ENCODE data around the gene GFM2. TPM values are rescaled to one million over a fixed set of nuclear protein-coding genes. Genes with fewer than 3 reads are reported as not detected.
"Not testable (repeated sequence)": the region's sequence is repeated elsewhere in the genome, so short reads cannot be mapped to it uniquely, and the experiment has no call there.

GFM2 gene
- total RNA-seq, 2 experiments from 2014 or later: 24.2 to 29.2 TPM

- CTCF ChIA-PET: interaction anchor here (0.8 to 2.6 kb wide), 16 partner anchors 9 to 470 kb away, joined by 3 to 13 read pairs (median 3); partner anchors contain the start of gene ANKRD31
- Mint-ChIP-seq H3K9me3 (ENCODE audit: insufficient read depth) (no peaks in the 10 kb centered on the region), H3K36me3 (ENCODE audit: low read depth) (peaks cover 48% of the 10 kb centered on the region), H3K4me3 (peak overlapping the region; percentile 100), H3K27ac (peak overlapping the region; percentile 99), H3K27me3 (ENCODE audit: low read depth) (no peaks in the 10 kb centered on the region), H3K4me1 (ENCODE audit: low read depth) (peaks cover 24% of the 10 kb centered on the region)
- DNase-seq (peak; percentile 42), ATAC-seq (peak; percentile 61)
- POLR2A ChIA-PET: interaction anchor here (0.6 to 1.6 kb wide), 4 partner anchors 11 to 470 kb away, joined by 3 to 5 read pairs (median 4); partner anchors contain the start of gene ANKRD31
These were observed 484 bp downstream of the GFM2 start for GRCh38 chr5:74766418-74766848.

GRCh38 chr5:74765929-74766328 lies 988 bp downstream of the GFM2 start:
- ChIA-PET POLR2A (interaction anchor here (1.2 to 1.6 kb wide), 2 partner anchors 21 to 470 kb away, joined by 3 to 5 read pairs; partner anchors contain the start of gene ANKRD31), CTCF (interaction anchor here (0.8 to 2.6 kb wide), 10 partner anchors 10 to 471 kb away, joined by 3 to 13 read pairs (median 4); partner anchors contain the start of gene ANKRD31)
- H3K27me3 Mint-ChIP-seq (ENCODE audit: low read depth): no peaks in the 10 kb centered on the region
- H3K9me3 Mint-ChIP-seq (ENCODE audit: insufficient read depth): no peaks in the 10 kb centered on the region
- peaks cover 24% of the 10 kb centered on the region for H3K4me1 Mint-ChIP-seq (ENCODE audit: low read depth)
- ATAC-seq (no peak), DNase-seq (no peak)
- peak overlapping the region; percentile 100 for H3K4me3 Mint-ChIP-seq
- peaks cover 43% of the 10 kb centered on the region for H3K36me3 Mint-ChIP-seq (ENCODE audit: low read depth)
- no peak overlapping the region for H3K27ac Mint-ChIP-seq

GRCh38 chr5:74765201-74765600 lies 1.7 kb downstream of the GFM2 start:
- Mint-ChIP-seq H3K27ac (peak overlapping the region; percentile 3), H3K27me3 (ENCODE audit: low read depth) (no peaks in the 10 kb centered on the region), H3K4me1 (ENCODE audit: low read depth) (peaks cover 24% of the 10 kb centered on the region), H3K9me3 (ENCODE audit: insufficient read depth) (no peaks in the 10 kb centered on the region), H3K36me3 (ENCODE audit: low read depth) (peaks cover 41% of the 10 kb centered on the region), H3K4me3 (peak overlapping the region; percentile 100)
- ChIA-PET CTCF (interaction anchor here (1.3 to 2.6 kb wide), 3 partner anchors 15 to 31 kb away, joined by 3 to 13 read pairs (median 9); no protein-coding TSS in a partner anchor), POLR2A (no interaction called here)
- ATAC-seq: no peak
- no peak for DNase-seq

- Mint-ChIP-seq H3K27me3 (ENCODE audit: low read depth) (no peaks in the 10 kb centered on the region), H3K4me3 (no peak overlapping the region), H3K36me3 (ENCODE audit: low read depth) (peaks cover 35% of the 10 kb centered on the region), H3K27ac (no peak overlapping the region), H3K4me1 (ENCODE audit: low read depth) (peaks cover 22% of the 10 kb centered on the region), H3K9me3 (ENCODE audit: insufficient read depth) (no peaks in the 10 kb centered on the region)
- POLR2A ChIA-PET: no interaction called here
- DNase-seq (no peak), ATAC-seq (no peak)
- CTCF ChIA-PET: interaction anchor here (1.1 to 1.7 kb wide), 4 partner anchors 9 to 172 kb away, joined by 3 to 6 read pairs (median 4); no protein-coding TSS in a partner anchor
These were observed 3.4 kb downstream of the GFM2 start for GRCh38 chr5:74763504-74763903.

GRCh38 chr5:74762599-74762998 lies 4.3 kb downstream of the GFM2 start:
- no peaks in the 10 kb centered on the region for H3K9me3 Mint-ChIP-seq (ENCODE audit: insufficient read depth)
- H3K36me3 Mint-ChIP-seq (ENCODE audit: low read depth): peaks cover 40% of the 10 kb centered on the region
- no peak for ATAC-seq
- H3K27me3 Mint-ChIP-seq (ENCODE audit: low read depth): no peaks in the 10 kb centered on the region
- ChIA-PET POLR2A (no interaction called here), CTCF (interaction anchor here (1.1 to 1.7 kb wide), 3 partner anchors 15 to 173 kb away, joined by 3 to 6 read pairs (median 4); no protein-coding TSS in a partner anchor)
- peaks cover 16% of the 10 kb centered on the region for H3K4me1 Mint-ChIP-seq (ENCODE audit: low read depth)
- no peak for DNase-seq
- H3K4me3 Mint-ChIP-seq: no peak overlapping the region
- no peak overlapping the region for H3K27ac Mint-ChIP-seq

GRCh38 chr5:74761241-74761640 lies 5.7 kb downstream of the GFM2 start:
- CTCF ChIA-PET: interaction anchor here (0.7 to 1.6 kb wide), 6 partner anchors 42 to 174 kb away, joined by 3 to 4 read pairs (median 3); no protein-coding TSS in a partner anchor
- POLR2A ChIA-PET: interaction anchor here (0.7 kb wide), 1 partner anchor 9 kb away, joined by 4 read pairs; no protein-coding TSS in a partner anchor
- Mint-ChIP-seq H3K27me3 (ENCODE audit: low read depth) (no peaks in the 10 kb centered on the region), H3K4me3 (no peak overlapping the region), H3K36me3 (ENCODE audit: low read depth) (peaks cover 38% of the 10 kb centered on the region), H3K27ac (no peak overlapping the region), H3K9me3 (ENCODE audit: insufficient read depth) (peaks cover 1% of the 10 kb centered on the region), H3K4me1 (ENCODE audit: low read depth) (peaks cover 16% of the 10 kb centered on the region)
- DNase-seq: no peak
- ATAC-seq: no peak

GRCh38 chr5:74748742-74749141 lies 18.2 kb downstream of the GFM2 start:
- POLR2A ChIA-PET; ATAC-seq; H3K4me3 Mint-ChIP-seq; DNase-seq; H3K27me3 Mint-ChIP-seq (ENCODE audit: low read depth); H3K9me3 Mint-ChIP-seq (ENCODE audit: insufficient read depth); H3K4me1 Mint-ChIP-seq (ENCODE audit: low read depth); H3K27ac Mint-ChIP-seq: not testable (repeated sequence)
- peaks cover 35% of the 10 kb centered on the region for H3K36me3 Mint-ChIP-seq (ENCODE audit: low read depth)
- CTCF ChIA-PET: interaction anchor here (1.8 kb wide), 1 partner anchor 14 kb away, joined by 6 read pairs; no protein-coding TSS in a partner anchor

- no peak for DNase-seq
- H3K27ac Mint-ChIP-seq: no peak overlapping the region
- no peaks in the 10 kb centered on the region for H3K4me1 Mint-ChIP-seq (ENCODE audit: low read depth)
- peaks cover 40% of the 10 kb centered on the region for H3K36me3 Mint-ChIP-seq (ENCODE audit: low read depth)
- no peaks in the 10 kb centered on the region for H3K27me3 Mint-ChIP-seq (ENCODE audit: low read depth)
- H3K4me3 Mint-ChIP-seq: no peak overlapping the region
- CTCF ChIA-PET: no interaction called here
- no peaks in the 10 kb centered on the region for H3K9me3 Mint-ChIP-seq (ENCODE audit: insufficient read depth)
- POLR2A ChIA-PET: no interaction called here
- no peak for ATAC-seq
These were observed 28.5 kb downstream of the GFM2 start for GRCh38 chr5:74738406-74738805.

GRCh38 chr5:74736759-74737158 lies 30.2 kb downstream of the GFM2 start:
- Mint-ChIP-seq H3K36me3 (ENCODE audit: low read depth) (peaks cover 41% of the 10 kb centered on the region), H3K9me3 (ENCODE audit: insufficient read depth) (no peaks in the 10 kb centered on the region), H3K27me3 (ENCODE audit: low read depth) (no peaks in the 10 kb centered on the region), H3K27ac (no peak overlapping the region), H3K4me1 (ENCODE audit: low read depth) (no peaks in the 10 kb centered on the region), H3K4me3 (no peak overlapping the region)
- DNase-seq (no peak), ATAC-seq (no peak)
- ChIA-PET CTCF (no interaction called here), POLR2A (no interaction called here)

GRCh38 chr5:74725331-74725730 lies 41.6 kb downstream of the GFM2 start:
- no peak for ATAC-seq
- Mint-ChIP-seq H3K4me3 (no peak overlapping the region), H3K4me1 (ENCODE audit: low read depth) (no peaks in the 10 kb centered on the region), H3K27ac (no peak overlapping the region), H3K36me3 (ENCODE audit: low read depth) (peaks cover 43% of the 10 kb centered on the region), H3K27me3 (ENCODE audit: low read depth) (no peaks in the 10 kb centered on the region), H3K9me3 (ENCODE audit: insufficient read depth) (no peaks in the 10 kb centered on the region)
- ChIA-PET CTCF (no interaction called here), POLR2A (no interaction called here)
- no peak for DNase-seq

GRCh38 chr5:74722271-74722670 lies 44.6 kb downstream of the GFM2 start:
- H3K27ac Mint-ChIP-seq: no peak overlapping the region
- no peak for DNase-seq
- no peaks in the 10 kb centered on the region for H3K4me1 Mint-ChIP-seq (ENCODE audit: low read depth)
- CTCF ChIA-PET: no interaction called here
- no peak overlapping the region for H3K4me3 Mint-ChIP-seq
- POLR2A ChIA-PET: no interaction called here
- H3K36me3 Mint-ChIP-seq (ENCODE audit: low read depth): peaks cover 53% of the 10 kb centered on the region
- H3K9me3 Mint-ChIP-seq (ENCODE audit: insufficient read depth): no peaks in the 10 kb centered on the region
- no peak for ATAC-seq
- no peaks in the 10 kb centered on the region for H3K27me3 Mint-ChIP-seq (ENCODE audit: low read depth)

- H3K36me3 Mint-ChIP-seq (ENCODE audit: low read depth): peaks cover 52% of the 10 kb centered on the region
- no peaks in the 10 kb centered on the region for H3K9me3 Mint-ChIP-seq (ENCODE audit: insufficient read depth)
- DNase-seq (no peak), ATAC-seq (no peak)
- H3K27ac Mint-ChIP-seq: no peak overlapping the region
- H3K27me3 Mint-ChIP-seq (ENCODE audit: low read depth): no peaks in the 10 kb centered on the region
- POLR2A ChIA-PET: no interaction called here
- CTCF ChIA-PET: no interaction called here
- H3K4me1 Mint-ChIP-seq (ENCODE audit: low read depth): no peaks in the 10 kb centered on the region
- H3K4me3 Mint-ChIP-seq: no peak overlapping the region
These were observed 49.3 kb downstream of the GFM2 start for GRCh38 chr5:74717596-74717995.
